NT2/D1 (cell line): ENCODE measurements around the gene DRC3.

Source experiments
- YY1 ChIP-seq: IDR thresholded peaks from 2 replicates; pipeline ENCODE4 v1.6.1; 2011; ENCODE audit not compliant: insufficient read length, insufficient read depth
- ZNF274 ChIP-seq: IDR thresholded peaks from 2 replicates; pipeline ENCODE4 v1.6.1; 2011; ENCODE audit warnings: mild to moderate bottlenecking, low read depth, low read length

DNA sequence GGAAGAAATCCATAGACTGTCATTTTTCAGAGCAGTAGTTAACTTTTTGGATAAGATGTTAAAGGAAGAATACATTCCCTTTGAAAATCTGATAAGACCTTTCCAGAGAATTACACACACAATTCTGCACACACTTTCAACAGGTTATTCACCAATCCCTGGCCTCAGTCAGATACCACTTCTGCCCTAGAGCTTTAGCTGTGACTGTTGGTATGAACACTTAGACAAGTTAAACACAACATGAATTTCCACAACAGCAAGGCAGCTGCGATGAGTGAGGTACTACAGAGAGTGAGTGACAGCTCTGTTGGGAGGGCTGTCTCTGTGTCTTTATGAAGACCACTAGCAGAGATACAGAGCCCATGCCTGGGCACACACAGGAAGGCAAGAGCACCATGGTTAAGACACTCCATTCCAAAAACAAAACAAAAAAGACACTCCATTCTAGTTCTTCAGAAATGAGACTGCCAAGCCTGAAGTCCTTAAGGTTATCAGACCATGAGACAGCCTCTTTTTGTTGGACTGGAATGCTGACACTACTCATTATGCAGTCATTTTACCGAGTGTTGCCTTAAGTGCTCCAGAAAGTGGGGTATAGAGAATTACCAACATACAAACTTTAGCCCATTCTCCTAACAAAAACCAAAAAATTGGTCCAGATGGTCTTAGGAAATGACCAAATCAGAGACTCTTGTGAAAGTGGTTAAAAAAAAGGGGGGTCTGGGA, 42.8 kb upstream of the DRC3 start:
- TF ChIP-seq ZNF274: no peak
- TF ChIP-seq YY1: no peak
